Astrocyte (in vitro differentiated cells and primary cell): ENCODE measurements around the gene IBTK. TPM values are rescaled to one million over a fixed set of nuclear protein-coding genes. Genes with fewer than 3 reads are reported as not detected.

Source experiments
- DNase-seq: peaks from one replicate; pipeline ENCODE4 v3.0.0-alpha.2; 2010; ENCODE audit warnings: low read depth
- FAIRE-seq: peaks from 2 replicates; lab custom pipeline; 2011; peaks lifted over from hg19 to GRCh38; lab: Jason Lieb, UNC
- H2AFZ ChIP-seq: 2 replicates; pipeline ENCODE4 v1.6.0; 2012; ENCODE audit warnings: low read depth, low read length, inconsistent platforms
- H3K27ac ChIP-seq: 2 replicates; pipeline ENCODE4 v1.5.1; 2011; ENCODE audit warnings: low read depth, low read length, inconsistent platforms
- H3K27me3 ChIP-seq: 2 replicates; pipeline ENCODE4 v1.6.0; 2011; ENCODE audit warnings: low read length, inconsistent platforms; ENCODE audit not compliant: insufficient read depth
- H3K36me3 ChIP-seq: 2 replicates; pipeline ENCODE4 v1.5.1; 2011; ENCODE audit warnings: low read length, inconsistent platforms; ENCODE audit not compliant: insufficient read depth
- H3K4me1 ChIP-seq: 2 replicates; pipeline ENCODE4 v1.5.1; 2011; ENCODE audit warnings: low read length, inconsistent platforms; ENCODE audit not compliant: insufficient read depth
- H3K4me2 ChIP-seq: 2 replicates; pipeline ENCODE4 v1.6.0; 2012; ENCODE audit warnings: low read length, inconsistent platforms
- H3K4me3 ChIP-seq: 2 replicates; pipeline ENCODE4 v1.5.1; 2011; ENCODE audit warnings: low read depth, mild to moderate bottlenecking, low read length, inconsistent platforms; ENCODE audit not compliant: insufficient read depth
- H3K79me2 ChIP-seq: 2 replicates; pipeline ENCODE4 v1.6.0; 2012; ENCODE audit warnings: mild to moderate bottlenecking, low read length, inconsistent platforms; ENCODE audit not compliant: insufficient read depth
- H3K9ac ChIP-seq: 2 replicates; pipeline ENCODE4 v1.6.0; 2012; ENCODE audit warnings: mild to moderate bottlenecking, low read length, inconsistent platforms
- H3K9me3 ChIP-seq: 2 replicates; pipeline ENCODE4 v1.5.1; 2012; ENCODE audit warnings: low read depth, mild to moderate bottlenecking, low read length, inconsistent platforms; ENCODE audit not compliant: insufficient read depth
- H4K20me1 ChIP-seq: 2 replicates; pipeline ENCODE4 v1.6.0; 2012; ENCODE audit warnings: low read length, inconsistent platforms; ENCODE audit not compliant: insufficient read depth
- H3K27ac Mint-ChIP-seq: one replicate; pipeline ENCODE4 v1.8.0; 2021; ENCODE audit warnings: mild to moderate bottlenecking, mixed read lengths; ENCODE audit not compliant: unreplicated experiment
- H3K27me3 Mint-ChIP-seq: one replicate; pipeline ENCODE4 v1.8.0; 2021; ENCODE audit warnings: low read depth, mixed read lengths; ENCODE audit not compliant: unreplicated experiment
- H3K36me3 Mint-ChIP-seq: one replicate; pipeline ENCODE4 v1.8.0; 2021; ENCODE audit warnings: low read depth, mixed read lengths; ENCODE audit not compliant: unreplicated experiment
- H3K4me1 Mint-ChIP-seq: one replicate; pipeline ENCODE4 v1.8.0; 2021; ENCODE audit warnings: low read depth, mixed read lengths; ENCODE audit not compliant: unreplicated experiment
- H3K4me3 Mint-ChIP-seq: one replicate; pipeline ENCODE4 v1.8.0; 2021; ENCODE audit warnings: mild to moderate bottlenecking, moderate library complexity, mixed read lengths; ENCODE audit not compliant: unreplicated experiment
- H3K9me3 Mint-ChIP-seq: one replicate; pipeline ENCODE4 v1.8.0; 2021; ENCODE audit warnings: mild to moderate bottlenecking, mixed read lengths; ENCODE audit not compliant: unreplicated experiment
- EZH2 ChIP-seq: IDR thresholded peaks from 2 replicates; pipeline ENCODE4 v1.6.1; 2012; ENCODE audit warnings: mild to moderate bottlenecking, low read length, inconsistent platforms; ENCODE audit not compliant: insufficient read depth
- total RNA-seq: library from RNA; stranded (reverse); gene quantifications from 2 replicates; pipeline ENCODE4 v1.2.1, GENCODE V29; 2021
- TF ChIP-seq, protein P1 (sequence below): IDR thresholded peaks from 2 replicates; pipeline ENCODE4 v1.5.1; 2011; ENCODE audit warnings: low read depth, mild to moderate bottlenecking, inconsistent platforms, low read length, moderate library complexity; ENCODE audit not compliant: insufficient read depth

The IBTK gene
- total RNA-seq, 1 donor from 2014 or later: 42.7 TPM

GRCh38 chr6:82217018-82217586, 30.4 kb downstream of the IBTK start:
- Histone ChIP-seq H3K79me2 (no peaks in the 10 kb centered on the region), H3K9ac (no peak overlapping the region), H2AFZ (no peak overlapping the region), H3K27ac (no peak overlapping the region), H3K9me3 (no peaks in the 10 kb centered on the region), H3K4me2 (no peak overlapping the region), H3K27me3 (no peaks in the 10 kb centered on the region), H4K20me1 (no peaks in the 10 kb centered on the region), H3K36me3 (peaks cover 29% of the 10 kb centered on the region), H3K4me1 (no peaks in the 10 kb centered on the region), H3K4me3 (no peak overlapping the region)
- Mint-ChIP-seq H3K9me3 (no peaks in the 10 kb centered on the region), H3K27ac (peak overlapping the region; percentile 13), H3K4me1 (peaks cover 5% of the 10 kb centered on the region), H3K36me3 (peaks cover 7% of the 10 kb centered on the region), H3K4me3 (no peak overlapping the region), H3K27me3 (no peaks in the 10 kb centered on the region)
- FAIRE-seq (no peak), DNase-seq (no peak)
- TF ChIP-seq, protein P1, sequence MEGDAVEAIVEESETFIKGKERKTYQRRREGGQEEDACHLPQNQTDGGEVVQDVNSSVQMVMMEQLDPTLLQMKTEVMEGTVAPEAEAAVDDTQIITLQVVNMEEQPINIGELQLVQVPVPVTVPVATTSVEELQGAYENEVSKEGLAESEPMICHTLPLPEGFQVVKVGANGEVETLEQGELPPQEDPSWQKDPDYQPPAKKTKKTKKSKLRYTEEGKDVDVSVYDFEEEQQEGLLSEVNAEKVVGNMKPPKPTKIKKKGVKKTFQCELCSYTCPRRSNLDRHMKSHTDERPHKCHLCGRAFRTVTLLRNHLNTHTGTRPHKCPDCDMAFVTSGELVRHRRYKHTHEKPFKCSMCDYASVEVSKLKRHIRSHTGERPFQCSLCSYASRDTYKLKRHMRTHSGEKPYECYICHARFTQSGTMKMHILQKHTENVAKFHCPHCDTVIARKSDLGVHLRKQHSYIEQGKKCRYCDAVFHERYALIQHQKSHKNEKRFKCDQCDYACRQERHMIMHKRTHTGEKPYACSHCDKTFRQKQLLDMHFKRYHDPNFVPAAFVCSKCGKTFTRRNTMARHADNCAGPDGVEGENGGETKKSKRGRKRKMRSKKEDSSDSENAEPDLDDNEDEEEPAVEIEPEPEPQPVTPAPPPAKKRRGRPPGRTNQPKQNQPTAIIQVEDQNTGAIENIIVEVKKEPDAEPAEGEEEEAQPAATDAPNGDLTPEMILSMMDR: no peak
- no peak for TF ChIP-seq EZH2

- Mint-ChIP-seq H3K36me3 (peaks cover 7% of the 10 kb centered on the region), H3K9me3 (no peaks in the 10 kb centered on the region)
Observed at GRCh38 chr6:82216549-82216948, 31.0 kb downstream of the IBTK start.

DNA sequence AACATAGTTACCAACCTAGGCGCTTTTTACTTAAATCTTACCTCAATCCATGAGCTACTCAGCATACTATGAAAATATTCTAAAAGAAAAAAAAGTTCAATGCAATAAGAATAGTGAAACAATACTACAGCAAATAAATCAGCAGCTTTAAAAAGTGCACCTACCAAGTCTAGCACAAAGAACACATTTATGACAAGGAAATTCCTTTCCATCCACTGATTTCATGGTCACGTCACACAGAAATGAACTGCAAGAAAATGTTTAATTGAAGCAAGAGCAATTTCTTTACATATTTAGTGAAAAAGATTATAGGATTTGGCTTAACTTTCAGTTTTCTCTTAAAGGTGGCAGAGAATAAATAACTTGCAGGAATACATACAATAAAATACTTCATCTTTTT, 36.2 kb downstream of the IBTK start:
- H2AFZ ChIP-seq: no peak overlapping the region
- no peak overlapping the region for H3K27ac ChIP-seq
- Mint-ChIP-seq H3K27me3 (no peaks in the 10 kb centered on the region), H3K27ac (no peak overlapping the region), H3K4me3 (no peak overlapping the region), H3K36me3 (peaks cover 9% of the 10 kb centered on the region), H3K4me1 (peaks cover 5% of the 10 kb centered on the region), H3K9me3 (no peaks in the 10 kb centered on the region)
- no peak overlapping the region for H3K9ac ChIP-seq
- peaks cover 23% of the 10 kb centered on the region for H3K36me3 ChIP-seq
- no peak overlapping the region for H3K4me3 ChIP-seq
- no peak for FAIRE-seq
- no peak for DNase-seq
- H3K9me3 ChIP-seq: no peaks in the 10 kb centered on the region
- no peaks in the 10 kb centered on the region for H3K27me3 ChIP-seq
- no peak overlapping the region for H3K4me2 ChIP-seq
- H4K20me1 ChIP-seq: no peaks in the 10 kb centered on the region
- no peak for TF ChIP-seq EZH2
- TF ChIP-seq, protein P1: no peak
- H3K79me2 ChIP-seq: no peaks in the 10 kb centered on the region
- no peaks in the 10 kb centered on the region for H3K4me1 ChIP-seq

More at GRCh38 chr6:82216549-82216948, 31.0 kb downstream of the IBTK start:
- peaks cover 26% of the 10 kb centered on the region for H3K36me3 ChIP-seq
- no peaks in the 10 kb centered on the region for H3K27me3 ChIP-seq
- H3K4me3 ChIP-seq: no peak overlapping the region
- Mint-ChIP-seq H3K4me3 (no peak overlapping the region), H3K27me3 (no peaks in the 10 kb centered on the region), H3K27ac (peak overlapping the region; percentile 13), H3K4me1 (peaks cover 5% of the 10 kb centered on the region)
- H3K79me2 ChIP-seq: no peaks in the 10 kb centered on the region
- H2AFZ ChIP-seq: no peak overlapping the region
- H3K9ac ChIP-seq: no peak overlapping the region
- DNase-seq (no peak), FAIRE-seq (no peak)
- no peak overlapping the region for H3K4me2 ChIP-seq
- H3K27ac ChIP-seq: no peak overlapping the region
- no peaks in the 10 kb centered on the region for H3K4me1 ChIP-seq
- H3K9me3 ChIP-seq: no peaks in the 10 kb centered on the region
- no peak for TF ChIP-seq EZH2
- TF ChIP-seq, protein P1: no peak
- H4K20me1 ChIP-seq: no peaks in the 10 kb centered on the region
